ENCODE data around the gene HLA-DRB1.

The HLA-DRB1 gene

GRCh38 chr6:32559747-32560146 lies 29.9 kb downstream of the HLA-DRB1 start:
- Mint-ChIP-seq H3K9me3 (no peaks in the 10 kb centered on the region), H3K36me3 (ENCODE audit: low read depth) (no peaks in the 10 kb centered on the region), H3K4me1 (no peaks in the 10 kb centered on the region), H3K27me3 (ENCODE audit: low read depth) (peaks cover 4% of the 10 kb centered on the region), H3K27ac (no peak overlapping the region), H3K4me3 (no peak overlapping the region)
- TF ChIP-seq CTCF (IDR thresholded peaks at IDR 0.05; ENCODE audit: unreplicated experiment in 3 of 3): no peak

GRCh38 chr6:32558426-32559057 lies 31.1 kb downstream of the HLA-DRB1 start:
- Mint-ChIP-seq H3K9me3 (no peaks in the 10 kb centered on the region), H3K4me3 (no peak overlapping the region), H3K27me3 (ENCODE audit: low read depth) (peaks cover 4% of the 10 kb centered on the region), H3K4me1 (no peaks in the 10 kb centered on the region), H3K27ac (no peak overlapping the region), H3K36me3 (ENCODE audit: low read depth) (no peaks in the 10 kb centered on the region)
- no peak for TF ChIP-seq CTCF (IDR thresholded peaks at IDR 0.05; ENCODE audit: unreplicated experiment in 3 of 3)

- Mint-ChIP-seq H3K27ac (no peak overlapping the region), H3K9me3 (no peaks in the 10 kb centered on the region), H3K4me3 (no peak overlapping the region), H3K4me1 (no peaks in the 10 kb centered on the region), H3K36me3 (ENCODE audit: low read depth) (no peaks in the 10 kb centered on the region), H3K27me3 (ENCODE audit: low read depth) (peaks cover 4% of the 10 kb centered on the region)
- TF ChIP-seq CTCF (IDR thresholded peaks at IDR 0.05; ENCODE audit: unreplicated experiment in 3 of 3): no peak
These were observed 35.3 kb downstream of the HLA-DRB1 start for GRCh38 chr6:32554116-32554965.

- Mint-ChIP-seq H3K27ac (no peak overlapping the region), H3K4me3 (no peak overlapping the region), H3K27me3 (ENCODE audit: low read depth) (no peaks in the 10 kb centered on the region), H3K4me1 (no peaks in the 10 kb centered on the region), H3K9me3 (no peaks in the 10 kb centered on the region), H3K36me3 (ENCODE audit: low read depth) (no peaks in the 10 kb centered on the region)
- no peak for TF ChIP-seq CTCF (IDR thresholded peaks at IDR 0.05; ENCODE audit: unreplicated experiment in 3 of 3)
These were observed 36.5 kb downstream of the HLA-DRB1 start for GRCh38 chr6:32553037-32553742.

- no peaks in the 10 kb centered on the region for H3K4me1 Mint-ChIP-seq
- no peaks in the 10 kb centered on the region for H3K9me3 Mint-ChIP-seq
- H3K27me3 Mint-ChIP-seq (ENCODE audit: low read depth): peaks cover 3% of the 10 kb centered on the region
- no peak overlapping the region for H3K4me3 Mint-ChIP-seq
- no peaks in the 10 kb centered on the region for H3K36me3 Mint-ChIP-seq (ENCODE audit: low read depth)
- no peak for TF ChIP-seq CTCF (IDR thresholded peaks at IDR 0.05; ENCODE audit: unreplicated experiment in 3 of 3)
- H3K27ac Mint-ChIP-seq: no peak overlapping the region
These were observed 38.2 kb downstream of the HLA-DRB1 start for GRCh38 chr6:32551410-32551809.
